ENCODE data around the gene GPR63.
"Not testable (repeated sequence)": the region's sequence is repeated elsewhere in the genome, so short reads cannot be mapped to it uniquely, and the experiment has no call there.

GPR63 gene, protein sequence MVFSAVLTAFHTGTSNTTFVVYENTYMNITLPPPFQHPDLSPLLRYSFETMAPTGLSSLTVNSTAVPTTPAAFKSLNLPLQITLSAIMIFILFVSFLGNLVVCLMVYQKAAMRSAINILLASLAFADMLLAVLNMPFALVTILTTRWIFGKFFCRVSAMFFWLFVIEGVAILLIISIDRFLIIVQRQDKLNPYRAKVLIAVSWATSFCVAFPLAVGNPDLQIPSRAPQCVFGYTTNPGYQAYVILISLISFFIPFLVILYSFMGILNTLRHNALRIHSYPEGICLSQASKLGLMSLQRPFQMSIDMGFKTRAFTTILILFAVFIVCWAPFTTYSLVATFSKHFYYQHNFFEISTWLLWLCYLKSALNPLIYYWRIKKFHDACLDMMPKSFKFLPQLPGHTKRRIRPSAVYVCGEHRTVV

DNA sequence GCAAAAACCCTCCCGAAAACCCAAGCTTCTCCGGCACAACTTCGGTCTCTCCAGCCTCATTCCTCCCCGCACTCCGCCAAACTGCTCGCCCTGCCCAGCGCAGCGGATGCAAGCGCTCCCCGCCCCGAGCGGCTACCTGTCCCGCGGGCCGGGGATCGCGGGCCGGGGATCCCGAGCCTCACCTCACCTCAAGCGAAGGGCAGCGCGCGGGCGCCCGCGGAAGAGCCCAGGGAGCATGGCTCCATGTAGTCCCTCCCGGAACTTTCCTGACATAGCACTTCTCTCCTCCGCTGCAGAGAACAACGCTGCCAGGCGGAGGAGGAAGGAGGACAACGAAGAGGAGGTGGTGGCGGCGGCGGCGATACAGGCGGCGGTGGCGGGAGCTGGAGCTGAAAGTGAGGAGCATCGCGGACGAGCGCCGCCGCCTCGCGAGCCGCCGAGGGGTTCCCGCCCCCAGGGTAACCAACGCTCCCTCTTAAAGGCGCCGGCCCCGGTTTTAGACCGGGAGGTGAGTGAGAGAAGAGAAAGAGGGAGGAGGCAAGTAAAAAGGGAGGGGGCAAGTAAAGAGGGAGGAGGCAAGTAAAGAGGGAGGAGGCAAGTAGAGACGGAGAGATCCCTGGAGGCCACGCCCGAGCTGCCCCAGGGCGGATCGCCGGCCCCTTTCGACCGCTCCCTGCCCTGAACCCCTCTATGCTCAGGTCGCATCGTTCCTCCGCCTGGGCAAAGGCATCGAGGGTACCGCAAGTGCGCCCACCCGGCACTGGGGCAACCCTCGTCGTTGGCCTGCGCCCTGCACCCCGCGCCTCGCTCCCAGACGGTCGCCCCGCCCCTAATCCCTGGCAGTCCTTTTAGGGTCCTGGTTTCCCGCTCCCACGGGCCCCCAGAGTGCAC lies at the start of gene GPR63:
TSS of gene GPR63 (minus strand) at position 397 of the 891 bp plus-strand sequence. CDS start 37,746 bp downstream, outside the sequence.
- DNase-seq (ENCODE audit: low spot score), result peak; percentile 83

DNA sequence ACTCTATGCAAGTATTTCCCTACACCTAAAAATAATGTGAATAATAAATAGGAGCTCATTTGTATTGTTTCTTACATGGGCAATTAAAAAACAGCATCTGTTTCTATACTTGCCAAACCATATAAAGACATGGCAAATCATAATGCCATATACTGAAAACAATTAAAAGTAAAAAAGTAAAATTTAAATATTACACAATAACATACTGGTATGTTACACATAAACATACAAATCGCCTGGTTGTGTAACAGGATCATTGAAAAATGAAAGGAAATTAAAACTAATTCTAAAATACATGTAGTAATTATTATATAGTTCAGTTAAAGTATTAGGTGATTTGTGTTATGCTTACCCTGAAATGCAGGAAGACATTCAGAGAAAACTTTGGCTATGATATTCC lies 49.2 kb upstream of the GPR63 start:
- DNase-seq (ENCODE audit: low spot score), result no peak

DNA sequence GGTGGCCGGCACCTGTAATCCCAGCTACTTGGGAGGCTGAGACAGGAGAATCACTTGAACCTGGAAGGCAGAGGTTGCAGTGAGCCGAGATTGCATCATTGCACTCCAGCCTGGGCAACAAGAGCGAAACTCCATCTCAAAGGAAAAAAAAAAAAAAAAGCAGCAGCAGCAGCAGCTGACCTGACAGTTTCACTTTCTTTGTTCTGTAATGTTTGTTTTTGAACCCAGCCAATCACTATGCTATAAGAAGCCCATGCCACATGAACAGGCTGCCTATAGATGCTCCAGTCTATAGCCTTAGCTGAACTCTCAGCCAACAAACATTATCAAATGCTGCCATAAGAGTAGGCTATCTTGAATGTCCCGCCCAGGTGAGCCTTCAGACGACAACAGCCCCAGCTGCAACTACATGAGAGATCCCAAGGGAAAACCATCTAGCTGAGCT lies 47.9 kb upstream of the GPR63 start:
- DNase-seq (ENCODE audit: low spot score), result not testable (repeated sequence)

DNA sequence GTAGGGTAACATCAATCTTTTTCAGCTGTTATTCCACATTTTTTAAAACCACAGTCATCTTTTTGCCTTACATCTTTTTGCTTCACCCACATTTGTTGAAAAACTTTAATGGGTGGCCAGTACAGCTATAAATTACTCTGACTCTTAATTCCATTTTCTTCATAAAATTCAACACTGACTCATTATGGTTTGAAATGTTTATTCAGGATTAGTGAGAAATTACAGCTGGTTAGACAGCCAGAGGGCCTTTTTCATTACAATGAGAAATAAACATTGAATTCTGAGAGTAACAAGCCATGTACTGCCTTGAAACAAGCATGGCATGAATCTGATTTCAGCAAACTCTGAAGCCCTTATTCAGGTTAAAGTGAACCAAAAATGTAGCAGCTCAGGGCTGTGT lies 40.9 kb upstream of the GPR63 start:
- DNase-seq (ENCODE audit: low spot score), result no peak

DNA sequence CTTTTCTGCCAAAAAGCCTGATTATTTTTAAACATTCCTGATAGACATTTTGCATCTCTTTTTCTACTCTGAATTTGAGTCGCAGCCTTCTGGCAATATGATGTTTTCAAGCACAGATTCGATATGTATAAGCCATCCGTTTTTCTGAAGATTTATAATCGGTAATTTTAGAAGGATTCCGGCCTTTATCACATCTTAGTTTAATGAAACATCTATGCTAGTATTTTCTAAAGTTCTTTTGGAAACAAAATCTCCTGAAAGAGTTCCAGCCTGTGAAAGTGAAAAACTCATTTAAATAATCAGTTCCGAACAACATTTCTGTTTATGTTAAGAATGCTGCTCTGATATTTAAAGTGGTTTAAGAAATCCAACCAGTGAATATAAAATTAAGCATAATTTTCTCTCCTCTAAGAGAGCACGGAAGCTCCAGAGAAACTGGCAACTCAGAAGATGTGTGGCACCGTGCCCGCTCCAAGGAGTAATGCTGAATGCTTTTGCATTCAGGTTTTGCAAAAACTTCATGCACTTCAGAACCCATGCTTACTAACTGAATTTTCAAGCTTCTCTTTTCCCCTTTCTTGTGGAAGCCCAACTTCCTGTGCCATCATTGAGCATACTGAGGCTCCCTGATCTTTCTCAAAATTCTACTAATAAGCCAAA lies 39.7 kb upstream of the GPR63 start:
- no peak for DNase-seq (ENCODE audit: low spot score)

DNA sequence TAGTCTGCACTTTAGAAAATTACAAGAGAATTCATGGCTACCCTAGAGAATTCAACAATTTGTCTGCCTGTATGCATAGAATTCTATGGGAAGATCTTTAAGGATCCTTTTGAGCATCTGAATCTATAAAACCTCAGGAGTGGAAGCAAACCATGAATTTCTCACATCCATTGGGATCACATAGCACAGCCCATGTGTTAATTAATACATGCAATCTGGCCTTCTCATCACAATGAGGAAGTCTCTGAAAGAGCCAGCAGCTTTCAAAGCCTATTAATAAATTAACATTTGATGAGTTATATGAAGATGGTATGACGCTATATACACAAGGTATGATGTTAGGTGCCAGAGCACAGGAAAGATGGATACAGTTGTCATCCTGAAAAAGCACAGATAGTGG lies 35.7 kb upstream of the GPR63 start:
- DNase-seq (ENCODE audit: low spot score), result no peak

DNA sequence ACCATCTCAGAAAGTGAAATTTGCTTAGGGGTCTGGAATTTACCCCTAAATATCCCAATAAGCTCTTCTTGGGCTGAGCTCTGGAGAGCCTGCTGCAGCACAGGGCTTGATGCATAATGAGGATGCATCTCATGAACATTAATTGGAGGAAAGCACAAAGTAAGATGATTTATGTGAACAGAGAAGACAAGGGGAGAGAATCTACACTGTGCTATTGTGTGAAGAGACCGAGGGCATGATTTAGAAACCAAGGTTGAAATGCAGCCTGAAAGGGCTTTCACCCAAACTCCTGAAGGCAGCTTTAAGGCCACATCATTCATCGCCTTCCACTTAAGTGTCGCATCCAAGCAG lies 27.8 kb upstream of the GPR63 start:
- no peak for DNase-seq (ENCODE audit: low spot score)

DNA sequence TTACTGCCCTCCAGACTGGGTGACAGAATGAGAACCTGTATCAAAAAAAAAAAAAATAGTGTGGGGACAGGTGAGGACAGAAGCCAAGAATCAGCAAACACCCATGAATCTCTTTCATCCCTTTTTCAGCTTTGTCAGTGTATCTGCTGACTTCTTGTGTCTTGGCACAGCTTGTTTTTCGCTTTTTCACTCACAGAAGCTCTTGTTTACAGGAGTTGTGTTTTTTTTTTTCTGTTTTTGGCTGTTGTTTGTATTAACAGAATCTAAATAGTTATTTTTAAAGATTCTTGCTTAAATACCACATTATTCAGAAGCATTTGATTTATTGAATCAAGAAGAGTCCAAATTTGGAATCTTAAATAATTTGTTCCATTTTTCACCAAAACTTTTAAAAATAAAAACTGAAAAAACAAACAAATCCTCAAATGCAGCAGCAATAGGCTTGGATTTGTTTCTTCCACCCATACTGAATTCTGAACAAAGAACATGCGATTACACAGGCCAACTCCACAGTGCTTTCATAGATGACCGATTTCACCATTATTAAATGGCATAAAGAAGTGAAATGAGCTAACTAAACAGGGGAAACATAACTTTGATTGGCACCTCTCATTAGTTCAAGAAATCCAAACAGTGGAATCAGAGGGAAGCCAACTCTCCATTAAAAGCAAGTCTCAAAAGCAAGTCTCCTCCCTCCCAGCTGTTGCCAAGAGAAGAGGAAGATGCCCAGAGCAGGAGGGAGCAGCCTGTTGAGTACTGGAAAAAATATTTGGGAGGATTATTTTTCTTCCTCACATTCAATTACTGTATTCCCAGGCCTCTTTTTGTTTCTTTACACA lies 27.2 kb upstream of the GPR63 start:
- DNase-seq (ENCODE audit: low spot score), result no peak

DNA sequence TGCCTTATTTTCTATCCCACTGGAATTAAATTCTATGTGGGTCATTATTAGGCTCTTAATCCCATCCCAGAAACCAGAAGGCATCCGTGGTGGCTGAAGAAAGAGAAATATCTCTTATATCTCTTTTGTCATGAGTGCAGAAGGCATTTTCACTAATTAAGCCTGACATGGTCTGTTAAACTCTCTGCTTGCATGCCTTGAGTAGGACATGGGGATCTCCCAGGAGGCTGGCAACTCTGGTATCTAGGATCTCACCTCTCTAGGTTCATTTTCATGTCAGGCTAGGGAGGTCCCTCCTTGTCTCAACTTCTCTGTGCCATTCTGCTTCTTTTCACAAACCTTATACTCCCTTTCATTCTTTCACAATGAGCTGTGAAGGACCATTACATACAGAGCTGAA lies 25.3 kb upstream of the GPR63 start:
- DNase-seq (ENCODE audit: low spot score), result no peak

DNA sequence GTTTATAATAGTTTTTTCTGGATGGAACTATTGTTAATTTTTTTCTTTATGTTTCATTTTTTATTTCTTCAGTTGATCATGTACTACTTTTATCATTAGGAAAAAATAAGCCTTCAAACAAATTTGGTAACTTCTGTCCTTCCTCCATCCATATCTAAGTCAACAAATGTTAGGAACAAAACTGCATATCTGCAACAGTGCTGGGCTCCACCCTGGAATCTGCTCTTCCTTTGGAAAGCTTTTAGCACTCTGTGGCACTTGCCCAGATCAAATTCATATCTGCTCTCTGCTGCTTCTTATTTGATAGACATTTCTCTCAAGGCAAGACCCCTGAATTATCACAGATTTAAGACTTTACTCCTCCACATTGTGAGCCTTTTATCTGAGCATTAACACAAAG lies 24.3 kb upstream of the GPR63 start:
- no peak for DNase-seq (ENCODE audit: low spot score)

DNA sequence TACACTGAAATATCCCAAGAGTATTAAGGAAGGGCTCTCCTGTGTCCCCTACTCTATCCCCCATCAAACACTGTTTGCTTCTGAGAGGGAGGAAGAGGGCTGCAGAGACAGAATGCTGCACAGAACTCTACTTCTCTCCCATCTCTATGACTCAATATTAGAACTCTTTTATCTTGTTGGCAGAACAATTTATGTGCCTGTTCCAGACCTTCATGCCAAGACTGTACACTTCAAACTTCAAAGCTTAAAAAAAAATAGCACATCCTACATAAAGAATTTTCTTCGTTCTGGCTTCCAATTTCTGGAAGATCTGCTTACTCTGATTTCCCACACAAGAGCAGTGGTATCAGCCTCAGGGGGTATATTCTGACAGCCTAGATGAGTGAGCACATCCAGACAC lies 19.6 kb upstream of the GPR63 start:
- no peak for DNase-seq (ENCODE audit: low spot score)

DNA sequence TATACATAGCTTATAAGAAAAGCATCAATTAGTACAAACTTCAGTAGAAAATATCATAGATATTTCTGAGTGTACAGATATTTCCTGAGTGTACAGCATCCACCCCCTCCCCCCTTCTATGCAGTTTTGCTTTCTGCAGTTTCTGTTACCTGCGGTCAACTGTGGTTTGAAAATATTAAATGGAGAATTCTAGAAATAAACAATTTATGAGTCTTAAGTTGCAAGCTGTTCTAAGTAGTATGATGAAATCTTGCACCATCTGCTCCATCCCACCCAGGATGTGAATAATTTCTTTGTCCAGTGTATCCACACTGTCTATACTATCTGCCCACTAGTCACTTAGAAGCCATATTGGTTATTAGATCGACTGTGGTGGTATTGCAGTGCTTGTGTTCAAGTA lies 15.8 kb upstream of the GPR63 start:
- no peak for DNase-seq (ENCODE audit: low spot score)

DNA sequence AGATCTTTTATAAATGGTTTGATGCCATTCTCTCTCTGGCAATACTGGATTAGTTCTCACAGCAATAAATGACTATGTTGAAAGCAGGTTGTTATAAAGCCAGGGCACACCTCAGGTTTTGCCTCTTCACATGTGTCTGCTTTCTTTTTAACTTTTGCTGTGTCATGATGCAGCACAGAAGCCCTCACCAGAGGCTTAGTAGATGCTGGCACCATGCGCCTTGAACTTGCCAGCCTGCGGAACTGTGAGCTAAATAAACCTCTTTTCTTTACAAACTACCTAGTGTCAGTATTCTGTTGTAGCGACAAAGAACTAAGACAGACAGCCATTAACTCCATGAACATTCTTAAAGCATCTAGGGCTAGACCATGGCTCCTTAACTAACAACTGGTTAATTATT lies 15.3 kb upstream of the GPR63 start:
- no peak for DNase-seq (ENCODE audit: low spot score)

DNA sequence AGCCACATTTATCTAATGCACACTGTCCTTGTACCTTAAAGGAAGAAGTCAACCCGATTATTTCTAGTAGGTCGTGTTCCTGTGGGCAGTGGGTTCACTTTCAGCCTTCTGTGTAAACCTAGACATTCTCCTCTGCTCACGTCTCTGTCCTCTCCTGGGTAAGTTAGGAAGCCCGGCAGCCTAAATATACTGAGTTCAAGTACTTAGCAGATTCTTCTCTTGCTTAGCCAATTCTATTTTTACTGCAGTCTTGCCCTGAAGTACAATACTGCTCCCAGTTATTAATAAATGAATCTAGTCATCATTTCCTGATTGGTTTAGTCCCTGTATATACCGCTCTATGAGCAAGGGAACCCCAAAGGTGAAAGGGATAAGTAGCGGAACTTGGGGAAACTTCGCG lies 14.6 kb upstream of the GPR63 start:
- DNase-seq (ENCODE audit: low spot score), result no peak

DNA sequence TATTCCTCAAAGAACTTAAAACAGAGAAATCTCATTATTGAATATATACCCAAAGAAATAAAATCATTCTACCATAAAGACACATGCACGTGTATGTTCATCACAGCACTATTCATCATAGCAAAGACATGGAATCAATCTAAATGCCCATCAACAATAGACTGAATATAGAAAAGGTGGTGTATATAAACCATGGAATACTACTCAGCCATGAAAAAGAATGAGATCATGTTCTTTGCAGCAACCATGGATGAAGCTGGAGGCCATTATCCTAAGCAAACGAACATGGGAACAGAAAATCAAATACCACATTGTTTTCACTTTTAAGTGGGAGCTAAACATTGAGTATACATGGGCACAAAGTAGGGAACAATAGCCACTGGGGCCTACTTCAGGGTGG lies 12.3 kb upstream of the GPR63 start:
- DNase-seq (ENCODE audit: low spot score), result no peak

DNA sequence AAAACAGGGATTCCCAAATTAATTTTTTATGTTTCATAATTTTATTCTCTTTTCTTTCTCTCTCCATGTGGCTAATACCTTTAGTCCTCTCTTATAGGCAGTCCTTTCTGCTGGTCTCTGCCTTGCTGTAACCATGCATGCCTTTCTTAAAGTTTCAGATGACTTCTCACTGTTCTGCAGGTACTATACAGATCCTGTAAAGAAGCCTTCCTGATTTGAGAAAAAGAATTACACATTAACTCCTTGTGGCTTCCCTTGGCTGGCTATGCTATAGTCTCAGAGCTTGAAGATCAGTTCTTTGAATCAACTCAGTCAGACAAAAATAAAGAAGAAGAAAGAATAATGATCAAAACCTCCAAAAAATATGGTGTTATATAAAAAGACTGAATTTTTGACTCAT lies 7.3 kb upstream of the GPR63 start:
- DNase-seq (ENCODE audit: low spot score), result no peak

DNA sequence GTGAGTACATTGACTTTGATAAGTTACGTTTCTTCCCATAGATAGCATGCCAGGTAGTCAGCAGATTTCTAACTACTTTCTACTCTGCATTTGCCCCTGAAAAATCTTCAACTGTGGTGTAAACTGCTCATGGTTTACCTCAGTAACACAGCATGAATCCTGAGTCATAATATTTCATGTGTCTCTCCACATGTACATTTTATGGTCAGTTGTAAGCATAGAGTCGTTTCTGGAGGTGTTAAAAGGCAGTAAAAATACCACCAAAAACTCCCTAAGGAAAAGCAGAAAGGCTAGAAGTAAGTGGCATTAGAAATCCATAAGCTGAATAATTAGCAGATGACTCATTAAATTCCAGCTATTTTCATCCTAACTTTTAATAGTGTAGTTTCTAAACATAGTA lies 4.1 kb upstream of the GPR63 start:
- DNase-seq (ENCODE audit: low spot score), result no peak

DNA sequence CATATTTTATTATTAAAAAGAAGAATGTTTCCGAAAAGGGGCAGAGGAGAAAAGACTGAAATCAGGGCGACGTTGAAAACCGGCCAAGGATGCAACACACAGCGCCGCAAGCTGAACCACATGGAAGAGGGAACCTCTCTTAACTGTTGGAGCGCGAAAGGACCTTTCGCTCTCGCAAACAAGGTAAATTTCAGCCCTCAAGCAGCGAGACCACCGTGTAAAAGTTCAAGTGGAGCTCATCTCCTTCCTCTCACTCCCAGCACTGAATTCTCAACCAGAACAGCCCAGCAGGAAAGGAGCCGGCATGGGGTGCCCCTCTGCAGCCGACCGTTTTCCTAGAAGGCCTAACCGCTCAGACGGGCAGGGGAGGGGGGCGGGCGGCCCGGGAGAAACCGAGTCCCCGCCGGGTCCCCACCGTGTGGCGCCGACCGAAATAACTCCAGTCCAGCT lies 621 bp downstream of the GPR63 start:
- peak; percentile 10 for DNase-seq (ENCODE audit: low spot score)

DNA sequence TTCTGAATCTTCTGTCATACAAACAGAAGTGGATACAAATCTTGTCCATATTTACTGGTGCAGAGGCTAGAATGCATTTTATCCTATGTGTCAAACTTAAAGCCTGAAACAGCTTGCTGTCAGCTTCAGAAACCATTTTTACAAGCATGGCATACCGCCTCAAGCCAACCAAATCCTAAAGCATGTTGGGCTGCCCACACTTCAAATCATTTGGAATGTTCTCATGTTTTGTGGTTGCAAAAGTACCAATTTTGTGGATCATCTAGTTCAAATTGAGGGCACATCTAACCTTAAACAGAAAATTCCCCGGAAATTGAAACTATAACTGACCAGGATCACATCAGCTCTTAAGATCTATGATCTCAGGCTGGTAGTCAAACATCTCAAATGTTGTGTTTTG lies 3.2 kb downstream of the GPR63 start:
- DNase-seq (ENCODE audit: low spot score), result no peak

DNA sequence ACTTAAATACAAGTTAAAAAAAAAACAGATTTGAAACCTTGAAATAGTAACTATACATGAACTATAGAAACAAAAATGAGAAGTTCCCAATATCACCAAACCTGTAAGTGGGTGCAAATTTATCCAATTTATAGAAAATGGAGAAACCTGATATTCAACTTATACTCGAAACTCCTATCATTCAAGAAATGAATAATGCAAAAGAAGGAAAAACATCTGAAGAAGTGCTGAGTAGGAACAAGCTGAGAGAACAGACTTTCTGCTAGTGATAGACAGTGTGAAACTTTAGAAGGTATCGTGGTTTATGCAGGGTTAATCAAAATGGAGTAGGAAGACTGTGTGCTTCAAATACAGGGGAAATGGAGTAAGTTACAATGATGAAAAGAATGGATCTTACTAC lies 4.5 kb downstream of the GPR63 start:
- no peak for DNase-seq (ENCODE audit: low spot score)

DNA sequence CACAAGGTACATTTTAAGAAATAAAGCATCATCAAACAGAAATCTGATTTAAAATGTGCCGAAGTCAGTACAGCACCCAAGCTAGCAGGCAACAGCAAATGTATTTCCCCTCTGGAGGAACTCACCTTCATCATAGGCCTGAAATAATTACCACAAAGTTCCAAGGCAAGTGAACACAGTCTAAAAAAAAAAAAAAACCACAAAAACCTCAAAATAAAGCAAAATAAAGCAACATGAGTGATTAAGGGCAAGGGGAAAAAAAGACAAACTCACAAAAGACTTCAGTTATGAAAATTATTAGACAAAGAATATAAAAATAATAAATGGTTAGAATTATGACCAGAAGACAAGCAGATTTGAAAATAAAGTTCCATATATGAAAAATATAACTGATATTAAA lies 10.4 kb downstream of the GPR63 start:
- no peak for DNase-seq (ENCODE audit: low spot score)

DNA sequence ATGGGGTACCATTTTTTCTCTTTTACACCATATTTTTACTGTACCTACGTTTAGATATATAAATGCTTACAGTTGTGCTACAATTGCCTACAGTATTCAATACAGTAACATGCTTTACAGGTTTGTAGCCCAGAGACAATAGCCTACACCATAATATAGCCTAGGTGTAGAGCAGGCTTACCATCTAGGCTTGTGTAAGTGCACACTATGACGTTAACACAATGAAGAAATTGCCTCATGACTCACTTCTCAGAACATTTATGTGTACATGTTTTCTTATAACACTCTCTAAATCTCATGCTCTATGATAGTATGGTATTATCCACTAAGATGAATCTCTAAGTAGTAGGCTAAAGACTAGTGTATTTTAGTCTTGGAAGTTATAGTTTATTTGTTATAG lies 13.5 kb downstream of the GPR63 start:
- DNase-seq (ENCODE audit: low spot score), result no peak
